Measurements from ENCODE around the gene PHETA1. TPM values are rescaled to one million over a fixed set of nuclear protein-coding genes. Genes with fewer than 3 reads are reported as not detected.

PHETA1 gene
- total and polyA plus RNA-seq, 10 of the 15 experiments (the other 5 are each of a cell fraction or from before 2014, with no cell fraction given): 0.02 to 1.3 (median 0.51) TPM; not detected in 1

- peak overlapping the region; percentile 75 for H3K4me2 ChIP-seq (ENCODE audit: control insufficient read depth, insufficient read depth)
- intact Hi-C loops (cut with micrococcal nuclease; ENCODE audit: unreplicated experiment) (no loop called here), in situ Hi-C loops (cut with MboI) (no loop called here)
- DNase-seq (ENCODE audit: low read depth, low spot score) (no peak), FAIRE-seq (peak; percentile 62), ATAC-seq (peak; percentile 22; the same call in 2 of the 3 replicates)
- POLR2A ChIA-PET: interaction anchor here (0.5 to 0.6 kb wide), 2 partner anchors 690 to 1956 kb away, joined by 4 to 5 read pairs; no protein-coding TSS in a partner anchor
- CTCF ChIA-PET: interaction anchor here (0.8 to 1.8 kb wide), 3 partner anchors 29 to 113 kb away, joined by 4 to 6 read pairs (median 4); no protein-coding TSS in a partner anchor
- no peaks in the 10 kb centered on the region for H3K36me3 ChIP-seq (ENCODE audit: control insufficient read depth in 2 of 2, insufficient read depth in 2 of 2, low read length in 1 of 2)
- no peak overlapping the region for H3K27ac ChIP-seq (ENCODE audit: control insufficient read depth, insufficient read depth)
- H3K4me3 ChIP-seq: peak overlapping the region; percentile 68; the same call in 1 of the 2 replicates
- no peaks in the 10 kb centered on the region for H4K20me1 ChIP-seq (ENCODE audit: control insufficient read depth, insufficient read depth)
- no peaks in the 10 kb centered on the region for H3K79me2 ChIP-seq (ENCODE audit: control insufficient read depth, insufficient read depth, low read length)
- H3K9me3 ChIP-seq (replicated peaks; ENCODE audit: control insufficient read depth, insufficient read depth, low read length): no peaks in the 10 kb centered on the region
- peaks cover 2% of the 10 kb centered on the region; the same call in 1 of the 2 replicates for H3K4me1 ChIP-seq (ENCODE audit: control insufficient read depth, insufficient read depth, low read length)
- TF ChIP-seq RFX5 (IDR thresholded peaks at IDR 0.05; ENCODE audit: low read depth, low read length) (no peak), USF1 (IDR thresholded peaks at IDR 0.05; ENCODE audit: borderline replicate concordance, extremely low read length, insufficient read depth, low read depth, low read length) (no peak), CHD4 (IDR thresholded peaks at IDR 0.05) (no peak), RUNX3 (IDR thresholded peaks at IDR 0.05; ENCODE audit: low read length) (no peak), FOXK2 (IDR thresholded peaks at IDR 0.05) (no peak), ASH2L (IDR thresholded peaks at IDR 0.05; ENCODE audit: borderline replicate concordance, low read depth) (no peak), HCFC1 (IDR thresholded peaks at IDR 0.05; ENCODE audit: low read length) (no peak), NKRF (conservative IDR thresholded peaks at IDR 0.05) (no peak), NFYB (IDR thresholded peaks at IDR 0.05; ENCODE audit: insufficient read depth, low read depth, low read length) (no peak), STAT1 (conservative IDR thresholded peaks at IDR 0.05) (no peak), MTA2 (IDR thresholded peaks at IDR 0.05; ENCODE audit: low read depth) (no peak), ATF2 (IDR thresholded peaks at IDR 0.05; ENCODE audit: low read length) (no peak), ZNF24 (IDR thresholded peaks at IDR 0.05) (no peak), RCOR1 (conservative IDR thresholded peaks at IDR 0.05; ENCODE audit: low read depth, low read length) (no peak), PML (IDR thresholded peaks at IDR 0.05; ENCODE audit: low read length) (no peak), ZZZ3 (IDR thresholded peaks at IDR 0.05; ENCODE audit: control insufficient read depth, insufficient read length, low read depth) (no peak), CHD2 (IDR thresholded peaks at IDR 0.05; ENCODE audit: borderline replicate concordance, low read depth, low read length) (no peak), DPF2 (IDR thresholded peaks at IDR 0.05) (no peak), ATF7 (IDR thresholded peaks at IDR 0.05; ENCODE audit: low read depth) (no peak), NBN (IDR thresholded peaks at IDR 0.05) (no peak)
- peak overlapping the region; percentile 49; the same call in 1 of the 2 replicates for H3K9ac ChIP-seq (ENCODE audit: control insufficient read depth, insufficient read depth, low read length)
- no TSS peak for BruUV-seq (replicated peaks)
- 16% methylated on average over 18 of the region's 18 CpGs for WGBS (ENCODE audit: insufficient coverage, insufficient replicate concordance, low lambda C conversion rate, missing lambda C conversion rate)
- peak overlapping the region; percentile 92 for H2AFZ ChIP-seq (ENCODE audit: control insufficient read depth, low read depth, low read length)
- RAD21 ChIA-PET (ENCODE audit: unreplicated experiment): interaction anchor here (1.3 to 1.6 kb wide), 3 partner anchors 29 to 84 kb away, joined by 3 to 4 read pairs (median 4); no protein-coding TSS in a partner anchor
- SMC1A ChIA-PET (ENCODE audit: uncharacterized antibody, unreplicated experiment): no interaction called here
- H3K27me3 ChIP-seq (replicated peaks in 1 of 2; ENCODE audit: control insufficient read depth in 2 of 2, insufficient read depth in 2 of 2, low read length in 1 of 2): no peaks in the 10 kb centered on the region
Observed at GRCh38 chr12:111368291-111368787, 556 bp downstream of the PHETA1 start.

Data from GM12878 (cell line).